Measurements from ENCODE around the gene CNR2.

The CNR2 gene

DNA sequence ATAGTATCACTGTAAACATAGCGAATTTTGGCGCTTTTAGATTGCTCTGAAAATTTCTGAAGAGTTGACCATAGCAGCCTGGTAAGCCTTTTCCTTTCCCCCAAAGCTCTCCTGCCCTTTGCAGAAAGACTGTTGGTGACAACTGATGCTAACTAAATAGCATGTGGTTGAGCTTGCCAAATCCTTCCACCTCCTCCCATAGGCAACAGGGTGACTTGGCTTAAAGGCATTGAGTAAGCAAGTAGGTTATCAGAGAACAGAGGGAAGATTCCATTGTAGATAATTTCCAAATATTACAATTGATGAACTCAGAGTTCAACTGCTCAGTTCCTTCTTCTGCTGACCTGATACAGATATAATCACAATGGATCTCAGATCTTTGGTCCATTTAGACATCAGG is 68.0 kb downstream of the CNR2 start:
- no peak overlapping the region for H3K4me3 ChIP-seq (ENCODE audit: low read length, poor library complexity, severe bottlenecking)
- no peaks in the 10 kb centered on the region for H3K36me3 ChIP-seq (ENCODE audit: insufficient read depth, low read length)
- no peaks in the 10 kb centered on the region for H3K27me3 ChIP-seq (ENCODE audit: insufficient read depth, low read length, poor library complexity, severe bottlenecking)
- H3K4me2 ChIP-seq (ENCODE audit: low read depth, low read length, poor library complexity, severe bottlenecking): no peak overlapping the region
- no peaks in the 10 kb centered on the region for H3F3A ChIP-seq (ENCODE audit: low read depth)
- H3K9me2 ChIP-seq (replicated peaks; ENCODE audit: low read depth, low read length): no peaks in the 10 kb centered on the region
- no peak overlapping the region for H2AFZ ChIP-seq (ENCODE audit: low read length)
- TF ChIP-seq EZH2phosphoT487 (IDR thresholded peaks at IDR 0.05; ENCODE audit: borderline replicate concordance): no peak
- no peak for TF ChIP-seq CTCF (conservative IDR thresholded peaks at IDR 0.05; ENCODE audit: low read length)
- H4K20me1 ChIP-seq (ENCODE audit: insufficient read depth, low read length, poor library complexity, severe bottlenecking): no peaks in the 10 kb centered on the region
- H3K79me2 ChIP-seq (ENCODE audit: insufficient read depth, low read length): no peaks in the 10 kb centered on the region
- H3K9ac ChIP-seq (ENCODE audit: low read depth, low read length, poor library complexity, severe bottlenecking): no peak overlapping the region
- no peaks in the 10 kb centered on the region for H3K4me1 ChIP-seq (ENCODE audit: insufficient read depth, low read length, poor library complexity, severe bottlenecking)
- no peaks in the 10 kb centered on the region for H3K9me3 ChIP-seq (ENCODE audit: insufficient read depth, low read depth, low read length)

DNA sequence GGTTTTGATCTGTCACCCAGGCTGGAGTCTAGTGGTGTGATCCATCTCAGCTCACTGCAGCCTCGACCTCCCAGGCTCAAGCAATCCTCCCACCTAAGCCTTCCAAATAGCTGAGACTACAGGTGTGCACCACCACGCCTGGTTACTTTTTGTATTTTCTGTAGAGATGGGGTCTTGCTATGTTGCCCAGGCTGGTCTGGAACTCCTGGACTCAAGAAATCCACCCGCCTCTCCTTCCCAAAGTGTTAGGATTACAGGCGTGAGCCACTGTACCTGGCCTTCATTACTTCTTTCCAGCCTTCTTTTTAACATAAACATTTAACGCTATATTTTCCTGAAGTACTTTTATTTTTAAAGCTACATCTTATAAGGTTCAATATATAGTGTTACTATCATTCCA is 69.5 kb downstream of the CNR2 start:
- Histone ChIP-seq H3K9ac (ENCODE audit: low read depth, low read length, poor library complexity, severe bottlenecking) (no peak overlapping the region), H3K36me3 (ENCODE audit: insufficient read depth, low read length) (no peaks in the 10 kb centered on the region), H3F3A (ENCODE audit: low read depth) (no peaks in the 10 kb centered on the region), H3K9me3 (ENCODE audit: insufficient read depth, low read depth, low read length) (no peaks in the 10 kb centered on the region), H4K20me1 (ENCODE audit: insufficient read depth, low read length, poor library complexity, severe bottlenecking) (no peaks in the 10 kb centered on the region), H2AFZ (ENCODE audit: low read length) (no peak overlapping the region), H3K9me2 (replicated peaks; ENCODE audit: low read depth, low read length) (no peaks in the 10 kb centered on the region), H3K4me1 (ENCODE audit: insufficient read depth, low read length, poor library complexity, severe bottlenecking) (no peaks in the 10 kb centered on the region), H3K79me2 (ENCODE audit: insufficient read depth, low read length) (no peaks in the 10 kb centered on the region), H3K4me2 (ENCODE audit: low read depth, low read length, poor library complexity, severe bottlenecking) (no peak overlapping the region), H3K27me3 (ENCODE audit: insufficient read depth, low read length, poor library complexity, severe bottlenecking) (no peaks in the 10 kb centered on the region), H3K4me3 (ENCODE audit: low read length, poor library complexity, severe bottlenecking) (no peak overlapping the region)
- TF ChIP-seq EZH2phosphoT487 (IDR thresholded peaks at IDR 0.05; ENCODE audit: borderline replicate concordance) (no peak), CTCF (conservative IDR thresholded peaks at IDR 0.05; ENCODE audit: low read length) (no peak)

- Histone ChIP-seq H3F3A (ENCODE audit: low read depth) (no peaks in the 10 kb centered on the region), H3K4me3 (ENCODE audit: low read length, poor library complexity, severe bottlenecking) (peak overlapping the region; percentile 65), H3K79me2 (ENCODE audit: insufficient read depth, low read length) (no peaks in the 10 kb centered on the region), H3K9me3 (ENCODE audit: insufficient read depth, low read depth, low read length) (no peaks in the 10 kb centered on the region), H3K9ac (ENCODE audit: low read depth, low read length, poor library complexity, severe bottlenecking) (peak overlapping the region; percentile 50), H2AFZ (ENCODE audit: low read length) (peak overlapping the region; percentile 87), H4K20me1 (ENCODE audit: insufficient read depth, low read length, poor library complexity, severe bottlenecking) (no peaks in the 10 kb centered on the region), H3K27me3 (ENCODE audit: insufficient read depth, low read length, poor library complexity, severe bottlenecking) (no peaks in the 10 kb centered on the region), H3K36me3 (ENCODE audit: insufficient read depth, low read length) (no peaks in the 10 kb centered on the region), H3K4me1 (ENCODE audit: insufficient read depth, low read length, poor library complexity, severe bottlenecking) (no peaks in the 10 kb centered on the region), H3K9me2 (replicated peaks; ENCODE audit: low read depth, low read length) (no peaks in the 10 kb centered on the region), H3K4me2 (ENCODE audit: low read depth, low read length, poor library complexity, severe bottlenecking) (peak overlapping the region; percentile 85)
- TF ChIP-seq EZH2phosphoT487 (IDR thresholded peaks at IDR 0.05; ENCODE audit: borderline replicate concordance) (no peak), CTCF (conservative IDR thresholded peaks at IDR 0.05; ENCODE audit: low read length) (no peak)
Observed at GRCh38 chr1:23838401-23838866, 74.7 kb downstream of the CNR2 start.
